Vagina (tissue), 2 donors: ENCODE measurements around the gene PVALB. TPM values are rescaled to one million over a fixed set of nuclear protein-coding genes. Genes with fewer than 3 reads are reported as not detected.

Source experiments
- DNase-seq, 2 donors: peaks; one replicate each; pipeline ENCODE4 v3.0.0-alpha.2; 2017; ENCODE audit errors: extremely low spot score in 2 of 2
- H3K27ac ChIP-seq: fragments of 200-600 bp; sonication (generic); one replicate; pipeline ENCODE4 v1.5.1; 2019
- H3K27me3 ChIP-seq: fragments of 200-600 bp; sonication (generic); one replicate; pipeline ENCODE4 v1.5.1; 2019
- H3K36me3 ChIP-seq, 2 donors: fragments of 200-600 bp; sonication (generic); one replicate each; pipeline ENCODE4 v1.5.1; 2017 to 2019
- H3K4me1 ChIP-seq: fragments of 200-600 bp; sonication (generic); one replicate; pipeline ENCODE4 v1.5.1; 2019
- H3K4me3 ChIP-seq, 2 donors: fragments of 200-600 bp; sonication (generic); 1 replicate in 1 of 2; 2 replicates in 1 of 2; pipeline ENCODE4 v1.5.1; 2016 to 2019
- H3K9me3 ChIP-seq: fragments of 200-600 bp; sonication (generic); one replicate; pipeline ENCODE4 v1.5.1; 2019
- CTCF ChIP-seq, 3 experiments: fragments of 450-650 bp in 2 of 3; fragments of 200-600 bp in 1 of 3; sonication (generic) in 1 of 3; IDR thresholded peaks; one replicate each; pipeline ENCODE4 v1.5.1; 2017 to 2019; ENCODE audit warnings: antibody characterized with exemption in 3 of 3, mild to moderate bottlenecking in 2 of 3, moderate library complexity in 2 of 3
- POLR2A ChIP-seq, 2 donors: fragments of 450-650 bp; IDR thresholded peaks; one replicate each; pipeline ENCODE4 v1.6.1; 2017; ENCODE audit warnings: antibody characterized with exemption in 2 of 2, mild to moderate bottlenecking in 2 of 2, moderate library complexity in 2 of 2
- POLR2AphosphoS5 ChIP-seq, 2 donors: sonication (generic); formaldehyde crosslinking; IDR thresholded peaks; one replicate each; pipeline ENCODE4 v1.9.0; 2017; ENCODE audit warnings: antibody characterized with exemption in 2 of 2, mild to moderate bottlenecking in 2 of 2, low read depth in 1 of 2; ENCODE audit not compliant: insufficient read depth in 1 of 2
- intact Hi-C: fragments of 100-400 bp; cut with DNase I; formaldehyde crosslinking; loops from one replicate; pipeline ENCODE4 v1.15.1; 2023
- total RNA-seq: library from RNA; depleted of rRNA; stranded (reverse); fragments of >200 nt; gene quantifications from one replicate; pipeline ENCODE4 v1.2.3, GENCODE V29; 2016

PVALB gene
- total RNA-seq, 1 donor from 2014 or later, result not detected

DNA sequence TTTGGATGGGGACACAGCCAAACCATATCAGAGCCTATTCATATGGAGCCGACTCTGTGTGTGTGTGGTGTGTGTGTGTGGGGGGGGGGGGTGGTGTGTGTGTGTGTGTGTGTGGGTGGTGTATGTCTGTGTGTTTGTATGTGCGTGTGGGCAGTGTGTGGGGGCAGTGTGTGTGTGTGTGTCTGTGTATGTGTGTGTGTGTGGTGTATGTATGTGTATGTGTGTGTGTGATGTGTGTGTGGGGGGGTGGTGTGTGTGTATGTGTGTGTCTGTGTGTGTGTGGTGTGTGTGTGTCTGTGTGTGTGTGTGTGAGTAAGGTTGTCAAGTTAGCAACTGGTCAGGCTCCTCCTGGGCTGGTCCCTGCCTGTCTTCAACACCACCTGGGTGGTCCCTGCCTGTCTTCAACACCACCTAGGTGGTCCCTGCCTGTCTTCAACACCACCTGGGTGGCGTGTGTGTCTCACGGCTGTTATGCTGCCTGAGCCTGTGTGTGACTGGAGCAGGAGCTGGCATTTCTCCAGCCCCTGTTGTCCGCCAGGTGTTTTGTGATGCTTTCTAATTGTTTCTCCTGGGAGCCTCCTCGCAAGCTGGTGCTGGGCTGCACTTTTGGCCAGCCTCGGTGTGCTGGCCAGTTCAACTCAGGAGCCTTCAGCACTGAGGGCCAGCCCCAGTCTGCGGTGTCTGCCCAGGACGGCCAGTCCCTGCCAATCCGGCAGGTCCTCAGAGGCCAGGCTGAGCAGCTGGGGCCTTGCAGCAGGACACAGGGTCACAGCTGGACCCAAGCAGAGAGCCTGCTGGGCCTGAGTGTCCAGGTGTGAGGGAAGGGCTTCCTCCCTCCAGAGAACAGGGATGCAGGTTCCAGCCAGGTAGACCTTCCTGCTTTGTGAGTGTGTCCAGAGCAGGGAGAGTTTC, 21.5 kb upstream of the PVALB start:
- intact Hi-C loops, result no loop called here
- Histone ChIP-seq H3K4me3 (no peak overlapping the region), H3K9me3 (no peaks in the 10 kb centered on the region), H3K27me3 (no peaks in the 10 kb centered on the region), H3K36me3 (no peaks in the 10 kb centered on the region), H3K4me1 (no peaks in the 10 kb centered on the region), H3K27ac (no peak overlapping the region)
- TF ChIP-seq POLR2AphosphoS5 (IDR thresholded peaks at IDR 0.05; ENCODE audit: insufficient read depth in 1 of 2, low read depth in 1 of 2) (no peak), CTCF (IDR thresholded peaks at IDR 0.05) (no peak), POLR2A (IDR thresholded peaks at IDR 0.05) (no peak)
- DNase-seq, result no peak

GRCh38 chr22:36835903-36836302, 19.1 kb upstream of the PVALB start:
- H3K27ac ChIP-seq, result no peak overlapping the region
- no peak overlapping the region for H3K4me3 ChIP-seq
- no peaks in the 10 kb centered on the region for H3K36me3 ChIP-seq
- no peaks in the 10 kb centered on the region for H3K4me1 ChIP-seq
- no peak for TF ChIP-seq POLR2AphosphoS5 (IDR thresholded peaks at IDR 0.05; ENCODE audit: insufficient read depth in 1 of 2, low read depth in 1 of 2)
- TF ChIP-seq CTCF (IDR thresholded peaks at IDR 0.05), result no peak
- TF ChIP-seq POLR2A (IDR thresholded peaks at IDR 0.05), result no peak
- H3K9me3 ChIP-seq, result no peaks in the 10 kb centered on the region
- no peaks in the 10 kb centered on the region for H3K27me3 ChIP-seq
- intact Hi-C loops, result no loop called here
- no peak for DNase-seq

GRCh38 chr22:36833073-36833472, 16.2 kb upstream of the PVALB start:
- intact Hi-C loops, result no loop called here
- no peak overlapping the region for H3K4me3 ChIP-seq
- H3K36me3 ChIP-seq, result no peaks in the 10 kb centered on the region
- no peak for TF ChIP-seq POLR2A (IDR thresholded peaks at IDR 0.05)
- TF ChIP-seq POLR2AphosphoS5 (IDR thresholded peaks at IDR 0.05; ENCODE audit: insufficient read depth in 1 of 2, low read depth in 1 of 2), result no peak
- TF ChIP-seq CTCF (IDR thresholded peaks at IDR 0.05), result no peak
- H3K9me3 ChIP-seq, result no peaks in the 10 kb centered on the region
- no peaks in the 10 kb centered on the region for H3K4me1 ChIP-seq
- no peak for DNase-seq
- H3K27me3 ChIP-seq, result no peaks in the 10 kb centered on the region
- H3K27ac ChIP-seq, result no peak overlapping the region

DNA sequence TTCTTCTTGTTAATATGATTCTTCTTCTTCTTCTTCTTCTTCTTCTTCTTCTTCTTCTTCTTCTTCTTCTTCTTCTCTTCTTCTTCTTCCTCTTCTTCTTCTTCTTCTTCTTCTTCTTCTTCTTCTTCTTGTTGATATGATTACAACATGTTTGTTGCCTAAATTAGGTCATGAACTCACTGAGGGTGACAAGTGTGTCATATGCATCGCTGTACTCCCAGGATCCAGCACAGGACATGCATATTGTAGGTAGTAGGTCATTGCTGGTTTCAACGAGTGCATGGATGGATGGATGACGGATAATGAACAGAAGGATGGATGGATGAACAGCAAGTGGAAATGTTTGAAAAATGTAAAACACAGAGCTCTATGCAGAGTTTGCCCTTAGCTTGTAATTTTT, 14.9 kb upstream of the PVALB start:
- intact Hi-C loops, result no loop called here

More for the DNA sequence above, 14.9 kb upstream of the PVALB start:
- no peak overlapping the region for H3K4me3 ChIP-seq
- TF ChIP-seq POLR2AphosphoS5 (IDR thresholded peaks at IDR 0.05; ENCODE audit: insufficient read depth in 1 of 2, low read depth in 1 of 2) (no peak), CTCF (IDR thresholded peaks at IDR 0.05) (no peak), POLR2A (IDR thresholded peaks at IDR 0.05) (no peak)
- H3K27ac ChIP-seq, result no peak overlapping the region
- H3K27me3 ChIP-seq, result no peaks in the 10 kb centered on the region
- no peaks in the 10 kb centered on the region for H3K9me3 ChIP-seq
- no peaks in the 10 kb centered on the region for H3K36me3 ChIP-seq
- no peak for DNase-seq
- no peaks in the 10 kb centered on the region for H3K4me1 ChIP-seq
